DOHH2 (cell line): ENCODE results near the gene HOXA13.

Source experiments
- EZH2phosphoT487 ChIP-seq: fragments of 200-600 bp; sonication (generic); IDR thresholded peaks from 2 replicates; pipeline ENCODE4 v1.6.1; 2017; ENCODE audit warnings: borderline replicate concordance, mild to moderate bottlenecking, antibody characterized with exemption, low read length, moderate library complexity, mixed read lengths
- TF ChIP-seq, protein P1 (sequence below): fragments of 200-600 bp; sonication (generic); IDR thresholded peaks from one replicate; pipeline ENCODE4 v1.5.1; 2014; ENCODE audit warnings: antibody characterized with exemption, mild to moderate bottlenecking, low read depth, low read length; ENCODE audit not compliant: poor library complexity, severe bottlenecking

DNA sequence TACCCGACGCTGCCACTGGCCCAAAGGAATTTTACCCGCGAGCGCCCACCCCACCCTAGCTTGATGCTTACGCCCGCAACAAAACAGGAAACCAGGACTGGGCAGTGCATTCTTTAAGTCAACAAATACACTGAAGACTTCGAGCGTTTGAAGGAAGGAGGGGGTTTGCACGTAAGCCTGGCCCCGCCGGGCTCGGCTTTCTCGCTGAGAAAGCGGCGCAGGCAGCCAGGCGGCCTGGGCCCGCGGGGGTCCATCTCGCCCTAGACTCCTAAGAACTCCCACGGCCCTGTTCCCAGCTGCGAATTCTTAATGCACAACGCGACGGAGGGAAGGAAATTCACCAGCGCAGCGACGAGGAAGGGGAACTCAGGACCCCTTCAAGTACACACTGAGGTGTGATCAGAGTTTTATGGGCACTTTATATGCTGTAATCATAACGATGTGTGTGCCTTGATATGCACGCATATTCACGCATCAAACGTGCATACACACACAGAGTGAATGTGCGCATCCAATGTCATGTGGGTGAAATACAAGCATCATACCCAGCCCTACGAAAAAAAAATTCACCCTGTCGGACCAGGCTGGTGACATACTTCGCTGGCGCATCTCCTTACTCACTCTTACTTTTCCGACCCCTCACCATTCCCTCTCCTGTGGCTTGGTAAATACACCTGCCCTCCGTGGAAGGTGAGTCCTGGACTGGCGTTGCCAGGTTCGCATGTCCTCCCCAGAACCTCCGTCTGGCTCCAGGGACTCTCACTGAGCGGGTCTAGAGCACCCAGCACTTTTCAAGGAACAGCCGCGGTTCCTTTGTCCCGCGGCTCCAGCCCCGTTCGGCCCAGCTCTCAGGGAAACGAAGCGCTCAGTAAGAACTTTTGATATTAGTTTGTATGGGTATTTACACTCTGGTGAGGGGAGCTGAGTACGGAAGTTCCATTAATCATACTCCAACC is 5.7 kb upstream of the HOXA13 start:
- TF ChIP-seq, protein P1, sequence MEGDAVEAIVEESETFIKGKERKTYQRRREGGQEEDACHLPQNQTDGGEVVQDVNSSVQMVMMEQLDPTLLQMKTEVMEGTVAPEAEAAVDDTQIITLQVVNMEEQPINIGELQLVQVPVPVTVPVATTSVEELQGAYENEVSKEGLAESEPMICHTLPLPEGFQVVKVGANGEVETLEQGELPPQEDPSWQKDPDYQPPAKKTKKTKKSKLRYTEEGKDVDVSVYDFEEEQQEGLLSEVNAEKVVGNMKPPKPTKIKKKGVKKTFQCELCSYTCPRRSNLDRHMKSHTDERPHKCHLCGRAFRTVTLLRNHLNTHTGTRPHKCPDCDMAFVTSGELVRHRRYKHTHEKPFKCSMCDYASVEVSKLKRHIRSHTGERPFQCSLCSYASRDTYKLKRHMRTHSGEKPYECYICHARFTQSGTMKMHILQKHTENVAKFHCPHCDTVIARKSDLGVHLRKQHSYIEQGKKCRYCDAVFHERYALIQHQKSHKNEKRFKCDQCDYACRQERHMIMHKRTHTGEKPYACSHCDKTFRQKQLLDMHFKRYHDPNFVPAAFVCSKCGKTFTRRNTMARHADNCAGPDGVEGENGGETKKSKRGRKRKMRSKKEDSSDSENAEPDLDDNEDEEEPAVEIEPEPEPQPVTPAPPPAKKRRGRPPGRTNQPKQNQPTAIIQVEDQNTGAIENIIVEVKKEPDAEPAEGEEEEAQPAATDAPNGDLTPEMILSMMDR: no peak
- 0 out of 2 replicates have a peak, but pooled peaks have one; percentile 50 for TF ChIP-seq EZH2phosphoT487
